ENCODE data around the gene PTPRE.

Gene PTPRE

GRCh38 chr10:128014236-128014635, 107.3 kb downstream of the PTPRE start:
- Histone ChIP-seq H3K4me3 (ENCODE audit: low read length in 2 of 2) (no peak overlapping the region), H3K9ac (ENCODE audit: low read depth in 1 of 2, low read length in 2 of 2) (no peak overlapping the region), H3K36me3 (ENCODE audit: control insufficient read depth in 2 of 2, insufficient read depth in 2 of 2, low read length in 2 of 2) (no peaks in the 10 kb centered on the region), H3K27ac (ENCODE audit: low read depth in 2 of 2, low read length in 2 of 2) (no peak overlapping the region), H3K27me3 (ENCODE audit: control insufficient read depth in 2 of 2, insufficient read depth in 2 of 2, low read length in 2 of 2) (no peaks in the 10 kb centered on the region), H3K9me3 (ENCODE audit: control insufficient read depth in 2 of 2, low read length in 2 of 2) (no peaks in the 10 kb centered on the region), H3K4me1 (ENCODE audit: control insufficient read depth in 2 of 2, insufficient read depth in 2 of 2, low read length in 2 of 2) (peaks cover 9 to 12% of the 10 kb centered on the region in 2 donors)

GRCh38 chr10:128016423-128017060, 109.6 kb downstream of the PTPRE start:
- Histone ChIP-seq H3K9ac (ENCODE audit: low read depth in 1 of 2, low read length in 2 of 2) (no peak overlapping the region), H3K27me3 (ENCODE audit: control insufficient read depth in 2 of 2, insufficient read depth in 2 of 2, low read length in 2 of 2) (no peaks in the 10 kb centered on the region), H3K36me3 (ENCODE audit: control insufficient read depth in 2 of 2, insufficient read depth in 2 of 2, low read length in 2 of 2) (no peaks in the 10 kb centered on the region), H3K4me3 (ENCODE audit: low read length in 2 of 2) (no peak overlapping the region), H3K4me1 (ENCODE audit: control insufficient read depth in 2 of 2, insufficient read depth in 2 of 2, low read length in 2 of 2) (peaks cover 4% of the 10 kb centered on the region in 2 donors), H3K9me3 (ENCODE audit: control insufficient read depth in 2 of 2, low read length in 2 of 2) (no peaks in the 10 kb centered on the region), H3K27ac (ENCODE audit: low read depth in 2 of 2, low read length in 2 of 2) (no peak overlapping the region)

GRCh38 chr10:128017822-128018221, 110.9 kb downstream of the PTPRE start:
- Histone ChIP-seq H3K9me3 (ENCODE audit: control insufficient read depth in 2 of 2, low read length in 2 of 2) (no peaks in the 10 kb centered on the region), H3K4me1 (ENCODE audit: control insufficient read depth in 2 of 2, insufficient read depth in 2 of 2, low read length in 2 of 2) (no peaks in the 10 kb centered on the region), H3K36me3 (ENCODE audit: control insufficient read depth in 2 of 2, insufficient read depth in 2 of 2, low read length in 2 of 2) (no peaks in the 10 kb centered on the region), H3K4me3 (ENCODE audit: low read length in 2 of 2) (no peak overlapping the region), H3K27me3 (ENCODE audit: control insufficient read depth in 2 of 2, insufficient read depth in 2 of 2, low read length in 2 of 2) (no peaks in the 10 kb centered on the region), H3K9ac (ENCODE audit: low read depth in 1 of 2, low read length in 2 of 2) (no peak overlapping the region), H3K27ac (ENCODE audit: low read depth in 2 of 2, low read length in 2 of 2) (no peak overlapping the region)

GRCh38 chr10:128018236-128018635, 111.3 kb downstream of the PTPRE start:
- H3K9me3 ChIP-seq (ENCODE audit: control insufficient read depth in 2 of 2, low read length in 2 of 2) = no peaks in the 10 kb centered on the region
- no peaks in the 10 kb centered on the region for H3K36me3 ChIP-seq (ENCODE audit: control insufficient read depth in 2 of 2, insufficient read depth in 2 of 2, low read length in 2 of 2)
- no peaks in the 10 kb centered on the region for H3K4me1 ChIP-seq (ENCODE audit: control insufficient read depth in 2 of 2, insufficient read depth in 2 of 2, low read length in 2 of 2)
- H3K27ac ChIP-seq (ENCODE audit: low read depth in 2 of 2, low read length in 2 of 2) = no peak overlapping the region
- no peak overlapping the region for H3K4me3 ChIP-seq (ENCODE audit: low read length in 2 of 2)
- H3K9ac ChIP-seq (ENCODE audit: low read depth in 1 of 2, low read length in 2 of 2) = no peak overlapping the region
- no peaks in the 10 kb centered on the region for H3K27me3 ChIP-seq (ENCODE audit: control insufficient read depth in 2 of 2, insufficient read depth in 2 of 2, low read length in 2 of 2)

GRCh38 chr10:128018691-128019090, 111.8 kb downstream of the PTPRE start:
- H3K4me3 ChIP-seq (ENCODE audit: low read length in 2 of 2) = no peak overlapping the region
- H3K9ac ChIP-seq (ENCODE audit: low read depth in 1 of 2, low read length in 2 of 2) = no peak overlapping the region
- no peaks in the 10 kb centered on the region for H3K27me3 ChIP-seq (ENCODE audit: control insufficient read depth in 2 of 2, insufficient read depth in 2 of 2, low read length in 2 of 2)
- H3K4me1 ChIP-seq (ENCODE audit: control insufficient read depth in 2 of 2, insufficient read depth in 2 of 2, low read length in 2 of 2) = no peaks in the 10 kb centered on the region
- H3K27ac ChIP-seq (ENCODE audit: low read depth in 2 of 2, low read length in 2 of 2) = no peak overlapping the region
- H3K36me3 ChIP-seq (ENCODE audit: control insufficient read depth in 2 of 2, insufficient read depth in 2 of 2, low read length in 2 of 2) = no peaks in the 10 kb centered on the region
- no peaks in the 10 kb centered on the region for H3K9me3 ChIP-seq (ENCODE audit: control insufficient read depth in 2 of 2, low read length in 2 of 2)

GRCh38 chr10:128022261-128023196, 115.6 kb downstream of the PTPRE start:
- no peaks in the 10 kb centered on the region for H3K27me3 ChIP-seq (ENCODE audit: control insufficient read depth in 2 of 2, insufficient read depth in 2 of 2, low read length in 2 of 2)
- no peaks in the 10 kb centered on the region for H3K36me3 ChIP-seq (ENCODE audit: control insufficient read depth in 2 of 2, insufficient read depth in 2 of 2, low read length in 2 of 2)
- H3K27ac ChIP-seq (ENCODE audit: low read depth in 2 of 2, low read length in 2 of 2) = no peak overlapping the region
- H3K9ac ChIP-seq (ENCODE audit: low read depth in 1 of 2, low read length in 2 of 2) = no peak overlapping the region
- H3K9me3 ChIP-seq (ENCODE audit: control insufficient read depth in 2 of 2, low read length in 2 of 2) = no peaks in the 10 kb centered on the region
- no peak overlapping the region for H3K4me3 ChIP-seq (ENCODE audit: low read length in 2 of 2)
- no peaks in the 10 kb centered on the region for H3K4me1 ChIP-seq (ENCODE audit: control insufficient read depth in 2 of 2, insufficient read depth in 2 of 2, low read length in 2 of 2)

GRCh38 chr10:128024426-128024825, 117.5 kb downstream of the PTPRE start:
- Histone ChIP-seq H3K27ac (ENCODE audit: low read depth in 2 of 2, low read length in 2 of 2) (no peak overlapping the region), H3K9ac (ENCODE audit: low read depth in 1 of 2, low read length in 2 of 2) (no peak overlapping the region), H3K9me3 (ENCODE audit: control insufficient read depth in 2 of 2, low read length in 2 of 2) (no peaks in the 10 kb centered on the region), H3K4me1 (ENCODE audit: control insufficient read depth in 2 of 2, insufficient read depth in 2 of 2, low read length in 2 of 2) (no peaks in the 10 kb centered on the region), H3K4me3 (ENCODE audit: low read length in 2 of 2) (no peak overlapping the region), H3K27me3 (ENCODE audit: control insufficient read depth in 2 of 2, insufficient read depth in 2 of 2, low read length in 2 of 2) (no peaks in the 10 kb centered on the region), H3K36me3 (ENCODE audit: control insufficient read depth in 2 of 2, insufficient read depth in 2 of 2, low read length in 2 of 2) (no peaks in the 10 kb centered on the region)

- Histone ChIP-seq H3K27me3 (ENCODE audit: control insufficient read depth in 2 of 2, insufficient read depth in 2 of 2, low read length in 2 of 2) (no peaks in the 10 kb centered on the region), H3K4me1 (ENCODE audit: control insufficient read depth in 2 of 2, insufficient read depth in 2 of 2, low read length in 2 of 2) (no peaks in the 10 kb centered on the region), H3K9ac (ENCODE audit: low read depth in 1 of 2, low read length in 2 of 2) (no peak overlapping the region)
These were observed 118.5 kb downstream of the PTPRE start for GRCh38 chr10:128025437-128025836.

GRCh38 chr10:128025951-128026350, 119.0 kb downstream of the PTPRE start:
- Histone ChIP-seq H3K4me3 (ENCODE audit: low read length in 2 of 2) (no peak overlapping the region), H3K27ac (ENCODE audit: low read depth in 2 of 2, low read length in 2 of 2) (no peak overlapping the region), H3K4me1 (ENCODE audit: control insufficient read depth in 2 of 2, insufficient read depth in 2 of 2, low read length in 2 of 2) (no peaks in the 10 kb centered on the region), H3K36me3 (ENCODE audit: control insufficient read depth in 2 of 2, insufficient read depth in 2 of 2, low read length in 2 of 2) (no peaks in the 10 kb centered on the region), H3K9ac (ENCODE audit: low read depth in 1 of 2, low read length in 2 of 2) (no peak overlapping the region), H3K27me3 (ENCODE audit: control insufficient read depth in 2 of 2, insufficient read depth in 2 of 2, low read length in 2 of 2) (no peaks in the 10 kb centered on the region), H3K9me3 (ENCODE audit: control insufficient read depth in 2 of 2, low read length in 2 of 2) (no peaks in the 10 kb centered on the region)

More at GRCh38 chr10:128025437-128025836, 118.5 kb downstream of the PTPRE start:
- Histone ChIP-seq H3K4me3 (ENCODE audit: low read length in 2 of 2) (no peak overlapping the region), H3K27ac (ENCODE audit: low read depth in 2 of 2, low read length in 2 of 2) (no peak overlapping the region), H3K36me3 (ENCODE audit: control insufficient read depth in 2 of 2, insufficient read depth in 2 of 2, low read length in 2 of 2) (no peaks in the 10 kb centered on the region), H3K9me3 (ENCODE audit: control insufficient read depth in 2 of 2, low read length in 2 of 2) (no peaks in the 10 kb centered on the region)

- no peaks in the 10 kb centered on the region for H3K36me3 ChIP-seq (ENCODE audit: control insufficient read depth in 2 of 2, insufficient read depth in 2 of 2, low read length in 2 of 2)
- H3K27ac ChIP-seq (ENCODE audit: low read depth in 2 of 2, low read length in 2 of 2) = no peak overlapping the region
- no peaks in the 10 kb centered on the region for H3K27me3 ChIP-seq (ENCODE audit: control insufficient read depth in 2 of 2, insufficient read depth in 2 of 2, low read length in 2 of 2)
- no peaks in the 10 kb centered on the region for H3K9me3 ChIP-seq (ENCODE audit: control insufficient read depth in 2 of 2, low read length in 2 of 2)
- no peaks in the 10 kb centered on the region for H3K4me1 ChIP-seq (ENCODE audit: control insufficient read depth in 2 of 2, insufficient read depth in 2 of 2, low read length in 2 of 2)
- no peak overlapping the region for H3K4me3 ChIP-seq (ENCODE audit: low read length in 2 of 2)
- H3K9ac ChIP-seq (ENCODE audit: low read depth in 1 of 2, low read length in 2 of 2) = no peak overlapping the region
These were observed 119.9 kb downstream of the PTPRE start for GRCh38 chr10:128026615-128027300.
